Upper lobe of right lung (tissue), 1 donor: ENCODE measurements around the gene POLD2. TPM values are rescaled to one million over a fixed set of nuclear protein-coding genes. Genes with fewer than 3 reads are reported as not detected.

ENCODE experiments used
- ATAC-seq: fragments of 200-7000 bp; cut with Tn5 transposase; one replicate; pipeline ENCODE4 v1.9.1; 2020; ENCODE audit warnings: mild to moderate bottlenecking, moderate library complexity
- DNase-seq: peaks from one replicate; pipeline ENCODE4 v3.0.0-alpha.2; 2020
- H3K27ac ChIP-seq: fragments of 200-600 bp; one replicate; pipeline ENCODE4 v1.8.0; 2022
- H3K27me3 ChIP-seq: fragments of 200-600 bp; one replicate; pipeline ENCODE4 v1.8.0; 2022; ENCODE audit warnings: mild to moderate bottlenecking
- H3K36me3 ChIP-seq: fragments of 200-600 bp; one replicate; pipeline ENCODE4 v1.8.0; 2022
- H3K4me1 ChIP-seq: fragments of 200-600 bp; one replicate; pipeline ENCODE4 v1.8.0; 2022
- H3K4me3 ChIP-seq: fragments of 200-600 bp; one replicate; pipeline ENCODE4 v1.8.0; 2022; ENCODE audit warnings: mild to moderate bottlenecking
- H3K9me3 ChIP-seq: fragments of 200-600 bp; one replicate; pipeline ENCODE4 v1.8.0; 2022
- intact Hi-C: fragments of 100-400 bp; cut with DNase I; formaldehyde crosslinking; loops from one replicate; pipeline ENCODE4 v1.11.0; 2022
- total RNA-seq: library from RNA; stranded (reverse); fragmentation: NEBNext Ultra II Directional; extraction: Animal tissue kit (Norgen Biotek cat#: 25700); gene quantifications from one replicate; pipeline ENCODE4 v1.2.1, GENCODE V29; 2021
- TF ChIP-seq, protein P1 (sequence below): fragments of 200-600 bp; IDR thresholded peaks from one replicate; pipeline ENCODE4 v1.8.0; 2022; ENCODE audit warnings: antibody characterized with exemption
- donor health status: DM: no; HTN: yes; CAD: no; lungs with severe emphysema.

Gene POLD2
- total RNA-seq, 1 donor from 2014 or later, result 60.2 TPM

DNA sequence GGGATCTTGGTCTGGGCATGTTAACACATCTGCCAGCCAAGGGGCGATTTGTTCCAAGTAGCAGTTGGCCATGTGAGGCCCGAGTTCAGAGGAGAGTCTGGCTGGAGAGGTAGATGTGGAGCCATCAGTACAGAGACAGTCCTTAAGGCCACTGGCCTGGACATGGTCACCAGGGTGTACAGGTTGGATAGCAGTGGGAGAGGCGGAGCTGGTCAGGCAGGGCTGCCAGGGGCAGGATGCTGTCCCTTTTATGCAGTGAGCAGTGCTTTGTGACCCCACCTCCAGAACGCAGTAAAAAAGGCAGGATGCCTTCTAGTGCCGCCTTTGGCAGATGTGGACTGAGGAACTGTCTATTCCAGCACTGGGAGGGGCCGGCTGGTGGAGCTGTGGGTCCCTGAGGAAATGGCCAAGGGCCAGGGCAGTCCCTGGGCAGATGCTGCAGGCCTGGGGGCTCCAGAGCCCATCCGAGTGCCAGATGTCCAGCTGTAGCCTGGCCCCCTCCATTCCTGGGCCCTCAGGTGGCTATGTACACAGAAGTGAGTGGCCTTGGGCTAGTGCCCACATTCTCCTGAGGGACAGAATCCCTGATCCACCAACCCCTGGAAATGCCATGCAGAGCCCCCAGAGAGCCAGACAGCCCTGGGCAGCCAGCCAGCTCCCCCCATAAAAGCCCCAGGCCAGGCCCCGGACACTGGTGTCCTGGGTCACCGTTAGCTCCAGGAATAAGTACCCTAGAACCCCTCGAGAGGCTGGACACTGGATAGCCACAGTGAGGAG, 34.9 kb upstream of the POLD2 start:
- Histone ChIP-seq H3K27ac (no peak overlapping the region), H3K36me3 (no peaks in the 10 kb centered on the region), H3K4me3 (no peak overlapping the region), H3K4me1 (no peaks in the 10 kb centered on the region), H3K9me3 (no peaks in the 10 kb centered on the region), H3K27me3 (no peaks in the 10 kb centered on the region)
- intact Hi-C loops, result no loop called here
- TF ChIP-seq, protein P1, sequence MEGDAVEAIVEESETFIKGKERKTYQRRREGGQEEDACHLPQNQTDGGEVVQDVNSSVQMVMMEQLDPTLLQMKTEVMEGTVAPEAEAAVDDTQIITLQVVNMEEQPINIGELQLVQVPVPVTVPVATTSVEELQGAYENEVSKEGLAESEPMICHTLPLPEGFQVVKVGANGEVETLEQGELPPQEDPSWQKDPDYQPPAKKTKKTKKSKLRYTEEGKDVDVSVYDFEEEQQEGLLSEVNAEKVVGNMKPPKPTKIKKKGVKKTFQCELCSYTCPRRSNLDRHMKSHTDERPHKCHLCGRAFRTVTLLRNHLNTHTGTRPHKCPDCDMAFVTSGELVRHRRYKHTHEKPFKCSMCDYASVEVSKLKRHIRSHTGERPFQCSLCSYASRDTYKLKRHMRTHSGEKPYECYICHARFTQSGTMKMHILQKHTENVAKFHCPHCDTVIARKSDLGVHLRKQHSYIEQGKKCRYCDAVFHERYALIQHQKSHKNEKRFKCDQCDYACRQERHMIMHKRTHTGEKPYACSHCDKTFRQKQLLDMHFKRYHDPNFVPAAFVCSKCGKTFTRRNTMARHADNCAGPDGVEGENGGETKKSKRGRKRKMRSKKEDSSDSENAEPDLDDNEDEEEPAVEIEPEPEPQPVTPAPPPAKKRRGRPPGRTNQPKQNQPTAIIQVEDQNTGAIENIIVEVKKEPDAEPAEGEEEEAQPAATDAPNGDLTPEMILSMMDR, result no peak
- ATAC-seq (no peak), DNase-seq (no peak)

DNA sequence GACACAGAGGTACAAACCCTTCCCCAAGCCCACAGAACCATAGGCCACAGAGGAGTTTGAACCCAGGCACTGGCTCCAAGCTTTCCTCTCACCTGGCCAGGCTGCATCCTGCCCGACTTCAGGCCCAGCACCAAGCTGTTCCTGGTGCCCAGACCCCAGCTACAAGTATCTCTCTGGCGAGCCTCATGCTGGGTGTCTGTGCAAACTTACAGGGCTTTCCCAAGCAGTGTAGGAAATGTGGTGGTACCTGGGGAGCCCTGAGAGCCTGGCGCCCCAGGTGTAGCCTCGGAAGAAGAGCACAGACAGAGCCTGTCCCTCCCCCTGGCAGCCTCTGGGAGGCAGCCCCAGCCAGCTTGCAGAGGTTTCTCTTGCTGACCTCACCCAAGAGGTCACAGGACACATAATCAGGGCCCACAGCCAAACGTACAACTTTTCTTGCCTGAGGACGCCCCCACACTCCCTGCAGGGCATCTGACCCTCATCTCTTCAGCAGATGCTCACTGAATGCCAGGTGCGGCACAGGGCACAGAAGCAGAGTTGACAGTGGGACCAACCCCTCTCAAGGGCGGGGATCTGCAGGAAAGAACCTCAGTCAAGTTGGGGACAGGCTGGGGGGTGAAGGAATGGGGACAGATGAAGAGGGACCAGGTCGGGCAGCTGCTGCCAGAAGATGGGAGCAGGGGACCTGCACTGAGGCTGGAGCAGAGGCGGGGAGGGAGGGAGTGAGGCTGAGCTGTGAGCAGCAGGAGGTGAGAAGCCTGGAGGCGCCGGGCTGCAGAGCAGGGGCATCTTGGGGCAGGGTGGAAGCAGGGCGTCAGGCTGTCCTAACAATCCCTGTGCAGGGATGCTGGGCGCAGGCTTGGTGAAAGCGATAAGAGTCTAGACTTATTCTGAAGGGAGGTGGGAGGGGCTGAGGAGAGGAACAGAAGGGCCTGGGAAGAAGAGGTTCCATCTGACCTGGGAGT, 34.0 kb upstream of the POLD2 start:
- TF ChIP-seq, protein P1, result no peak
- intact Hi-C loops, result no loop called here
- DNase-seq, result no peak
- no peaks in the 10 kb centered on the region for H3K36me3 ChIP-seq
- H3K27me3 ChIP-seq, result no peaks in the 10 kb centered on the region
- no peaks in the 10 kb centered on the region for H3K9me3 ChIP-seq
- no peaks in the 10 kb centered on the region for H3K4me1 ChIP-seq
- no peak overlapping the region for H3K27ac ChIP-seq
- no peak for ATAC-seq
- no peak overlapping the region for H3K4me3 ChIP-seq

DNA sequence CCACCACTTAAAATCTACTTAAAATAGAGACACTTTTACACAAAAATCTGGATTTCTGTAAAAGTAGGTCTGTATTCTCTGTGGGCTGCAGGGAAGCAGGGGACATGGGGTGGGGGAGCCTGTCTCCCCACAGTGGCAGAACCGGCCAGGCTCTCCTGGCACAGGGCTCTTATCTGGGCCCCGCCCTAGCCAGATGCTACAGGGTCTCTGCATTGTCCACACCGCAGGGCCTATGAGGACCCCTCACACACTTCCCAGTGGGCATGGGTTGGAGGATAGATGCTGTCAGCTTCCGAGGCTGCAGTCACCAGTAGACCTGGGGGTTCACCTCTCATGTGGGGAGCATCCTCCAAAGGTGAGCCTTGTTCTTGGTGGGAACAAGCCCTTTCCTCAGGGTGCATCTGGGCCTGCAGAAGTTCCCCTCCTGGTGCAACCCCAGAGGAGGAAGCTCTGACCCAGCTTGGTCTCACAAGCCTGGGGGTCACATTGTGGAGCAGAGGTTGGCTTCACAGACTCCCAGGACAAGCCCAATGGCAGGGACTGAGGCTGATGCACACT, 33.2 kb upstream of the POLD2 start:
- no peak for DNase-seq

DNA sequence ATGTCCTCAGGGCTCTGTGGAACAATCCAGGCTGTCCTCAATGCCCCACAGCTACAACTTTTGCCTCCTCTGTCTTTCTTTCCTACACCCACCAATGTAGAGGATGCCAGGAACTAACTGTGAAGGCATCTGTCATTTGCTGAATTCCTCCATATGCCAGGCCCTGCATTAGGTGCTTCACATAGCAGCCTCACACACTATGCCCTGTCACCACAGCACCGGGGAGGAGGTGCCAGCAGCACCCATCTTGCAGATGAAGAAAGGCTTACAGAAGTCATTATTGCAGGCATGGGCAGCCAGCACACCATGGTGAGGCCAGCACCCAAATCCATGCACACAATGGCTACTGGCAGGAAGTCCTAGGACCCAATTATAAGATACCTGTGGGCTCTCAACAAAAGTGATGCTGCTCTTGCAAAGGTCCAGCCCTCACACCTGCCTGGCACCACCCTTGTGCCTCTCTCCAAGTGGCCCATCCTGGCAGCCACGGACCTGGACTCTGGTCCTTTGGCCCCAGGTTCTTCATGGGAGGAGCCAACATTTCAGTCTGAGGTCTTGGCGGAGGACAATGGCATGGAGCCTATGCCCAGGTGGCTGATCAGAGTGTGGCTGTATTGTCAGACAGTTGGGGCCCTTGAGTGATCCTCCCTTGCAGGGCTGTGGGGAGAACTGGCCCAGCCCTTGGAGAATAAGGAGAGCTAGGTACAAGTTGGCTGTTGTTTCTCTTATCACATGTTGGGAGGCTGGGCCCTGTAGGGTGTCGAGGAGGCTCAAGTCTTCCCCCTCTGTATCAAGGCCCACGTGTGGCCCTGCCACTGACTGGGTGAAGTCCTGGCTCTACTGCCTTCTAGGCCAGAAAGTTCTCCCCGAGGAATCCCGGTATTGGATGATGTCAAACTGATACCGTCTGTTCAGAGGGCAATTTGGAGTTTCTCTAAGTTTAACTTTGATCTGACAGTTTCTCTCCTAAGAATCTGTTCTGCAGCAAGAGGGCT, 32.1 kb upstream of the POLD2 start:
- Histone ChIP-seq H3K4me3 (no peak overlapping the region), H3K36me3 (no peaks in the 10 kb centered on the region), H3K27me3 (no peaks in the 10 kb centered on the region), H3K9me3 (no peaks in the 10 kb centered on the region), H3K4me1 (no peaks in the 10 kb centered on the region), H3K27ac (no peak overlapping the region)
- TF ChIP-seq, protein P1, result no peak
- no peak for DNase-seq
- intact Hi-C loops, result no loop called here
- ATAC-seq, result no peak

More for the DNA sequence above, 33.2 kb upstream of the POLD2 start:
- Histone ChIP-seq H3K9me3 (no peaks in the 10 kb centered on the region), H3K4me3 (no peak overlapping the region), H3K27ac (no peak overlapping the region), H3K27me3 (no peaks in the 10 kb centered on the region), H3K4me1 (no peaks in the 10 kb centered on the region), H3K36me3 (no peaks in the 10 kb centered on the region)
- intact Hi-C loops, result no loop called here
- TF ChIP-seq, protein P1, result no peak
- ATAC-seq, result no peak

DNA sequence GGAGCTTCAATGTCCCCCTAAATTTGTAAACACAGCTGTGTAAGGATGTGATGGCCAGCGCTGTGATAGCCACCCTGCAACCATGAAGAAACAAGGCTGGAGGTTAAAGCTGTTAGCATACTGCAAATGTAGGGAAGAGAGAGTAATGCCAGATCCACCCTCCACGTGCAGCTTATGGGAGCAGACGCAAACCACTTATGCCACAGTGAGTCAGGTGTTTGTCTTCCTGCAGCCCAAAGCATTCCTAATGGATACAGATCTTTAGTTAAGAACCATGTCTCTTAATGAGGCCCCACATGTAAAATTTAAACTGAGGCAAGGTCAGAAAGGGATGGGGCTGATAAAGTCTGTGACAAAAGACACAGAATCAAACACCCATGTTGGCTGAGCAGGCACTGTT, 31.4 kb upstream of the POLD2 start:
- no peak overlapping the region for H3K4me3 ChIP-seq
- no peaks in the 10 kb centered on the region for H3K4me1 ChIP-seq
- ATAC-seq (no peak), DNase-seq (no peak)
- no peaks in the 10 kb centered on the region for H3K9me3 ChIP-seq
- H3K27ac ChIP-seq, result no peak overlapping the region
- no peaks in the 10 kb centered on the region for H3K36me3 ChIP-seq
- H3K27me3 ChIP-seq, result no peaks in the 10 kb centered on the region
- TF ChIP-seq, protein P1, result no peak
- intact Hi-C loops, result no loop called here
